Uterus (tissue), 4 donors: ENCODE results near the gene ADAMTSL5. TPM values are rescaled to one million over a fixed set of nuclear protein-coding genes. Genes with fewer than 3 reads are reported as not detected.
"Not testable (repeated sequence)": the region's sequence is repeated elsewhere in the genome, so short reads cannot be mapped to it uniquely, and the experiment has no call there.

Source experiments
- DNase-seq, 2 donors: peaks; one replicate each; pipeline ENCODE4 v3.0.0-alpha.2; 2019 to 2020
- H3K27ac ChIP-seq, 2 donors: fragments of 200-600 bp; sonication (generic); 1 replicate in 1 of 2; 2 replicates in 1 of 2; pipeline ENCODE4 v1.5.1; 2016 to 2018
- H3K27me3 ChIP-seq, 2 donors: fragments of 200-600 bp; sonication (generic); one replicate each; pipeline ENCODE4 v1.5.1; 2018 to 2019; ENCODE audit warnings: control low read depth in 1 of 2
- H3K36me3 ChIP-seq, 2 donors: fragments of 200-600 bp; sonication (generic); one replicate each; pipeline ENCODE4 v1.5.1; 2019; ENCODE audit warnings: control low read depth in 1 of 2
- H3K4me1 ChIP-seq, 2 donors: fragments of 200-600 bp; sonication (generic); one replicate each; pipeline ENCODE4 v1.5.1; 2018 to 2019; ENCODE audit warnings: control low read depth in 1 of 2
- H3K4me3 ChIP-seq, 2 donors: fragments of 200-600 bp; sonication (generic); 1 replicate in 1 of 2; 2 replicates in 1 of 2; pipeline ENCODE4 v1.5.1; 2018 to 2019; ENCODE audit warnings: mild to moderate bottlenecking in 1 of 2
- H3K9me3 ChIP-seq, 2 donors: fragments of 200-600 bp; sonication (generic); one replicate each; pipeline ENCODE4 v1.5.1; 2019; ENCODE audit warnings: control low read depth in 1 of 2
- CTCF ChIP-seq, 4 experiments: fragments of 200-600 bp in 2 of 4; fragments of 450-650 bp in 2 of 4; sonication (generic) in 2 of 4; IDR thresholded peaks; one replicate each; pipeline ENCODE4 v1.5.1; 2016 to 2019; ENCODE audit warnings: antibody characterized with exemption in 4 of 4, mild to moderate bottlenecking in 2 of 4, moderate library complexity in 1 of 4
- POLR2A ChIP-seq, 2 donors: fragments of 450-650 bp; IDR thresholded peaks; one replicate each; pipeline ENCODE4 v1.6.1; 2016; ENCODE audit warnings: antibody characterized with exemption in 2 of 2, mild to moderate bottlenecking in 1 of 2, moderate library complexity in 1 of 2
- intact Hi-C: fragments of 100-400 bp; cut with DNase I; formaldehyde crosslinking; loops from one replicate; pipeline ENCODE4 v1.15.1; 2023; ENCODE audit warnings: low total_unique reads
- total RNA-seq, 4 donors: library from RNA; depleted of rRNA in 3 of 4; stranded (reverse); fragments of >200 nt in 3 of 4; gene quantifications; one replicate each; pipeline versions ENCODE4 v1.1.0 to v1.2.4, GENCODE V29; 2014 to 2023
- donor health status: DM: yes; HTN: yes; CAD: no.

Gene ADAMTSL5
- total RNA-seq, 4 donors from 2014 or later: 3.5 to 39.4 (median 12.6) TPM

GRCh38 chr19:1481224-1481892 is 31.5 kb downstream of the ADAMTSL5 start:
- Histone ChIP-seq H3K4me3 (no peak overlapping the region), H3K36me3 (no peaks in the 10 kb centered on the region), H3K27ac (no peak overlapping the region), H3K4me1 (peaks cover 0 to 10% of the 10 kb centered on the region in 2 donors), H3K9me3 (no peaks in the 10 kb centered on the region), H3K27me3 (no peaks in the 10 kb centered on the region)
- intact Hi-C loops: no loop called here
- TF ChIP-seq POLR2A (IDR thresholded peaks at IDR 0.05) (no peak), CTCF (IDR thresholded peaks at IDR 0.05) (no peak)
- no peak for DNase-seq

- no peaks in the 10 kb centered on the region for H3K36me3 ChIP-seq
- peak within 1 kb of the TSS; percentile 67 to 84 for H3K4me3 ChIP-seq
- peak; percentile 92 to 94 for DNase-seq
- peaks cover 0 to 10% of the 10 kb centered on the region in 2 donors for H3K4me1 ChIP-seq
- H3K9me3 ChIP-seq: no peaks in the 10 kb centered on the region
- peak within 1 kb of the TSS; percentile 42 to 60 for H3K27ac ChIP-seq
- H3K27me3 ChIP-seq: no peaks in the 10 kb centered on the region
- TF ChIP-seq CTCF (IDR thresholded peaks at IDR 0.05) (peak in 1 of 4 experiments; percentile 19), POLR2A (IDR thresholded peaks at IDR 0.05) (peak; percentile 50 to 72)
- intact Hi-C loops: no loop called here
Measured at GRCh38 chr19:1478934-1479707, 33.7 kb downstream of the ADAMTSL5 start, which contains the start of gene C19orf25. Gene C19orf25, minus strand, starts transcription at chr19:1479215. Its CDS starts 312 bp downstream, at chr19:1478903.

- intact Hi-C loops, DNase-seq, H3K27ac ChIP-seq, H3K4me1 ChIP-seq, H3K36me3 ChIP-seq, H3K9me3 ChIP-seq, H3K27me3 ChIP-seq, H3K4me3 ChIP-seq: not testable (repeated sequence)
Measured at GRCh38 chr19:1477056-1477455, 35.8 kb downstream of the ADAMTSL5 start.

GRCh38 chr19:1475751-1476437 is 36.9 kb downstream of the ADAMTSL5 start:
- Histone ChIP-seq H3K27ac (no peak overlapping the region), H3K4me3 (no peak overlapping the region), H3K4me1 (peaks cover 3 to 16% of the 10 kb centered on the region in 2 donors), H3K36me3 (no peaks in the 10 kb centered on the region), H3K9me3 (no peaks in the 10 kb centered on the region), H3K27me3 (peaks cover 10 to 11% of the 10 kb centered on the region in 2 donors)
- no peak for DNase-seq
- intact Hi-C loops: no loop called here
- TF ChIP-seq POLR2A (IDR thresholded peaks at IDR 0.05) (no peak), CTCF (IDR thresholded peaks at IDR 0.05) (no peak)

- Histone ChIP-seq H3K27me3 (peaks cover 16 to 20% of the 10 kb centered on the region in 2 donors), H3K4me1 (peaks cover 4 to 26% of the 10 kb centered on the region in 2 donors), H3K9me3 (no peaks in the 10 kb centered on the region), H3K36me3 (no peaks in the 10 kb centered on the region), H3K4me3 (no peak overlapping the region), H3K27ac (no peak overlapping the region)
- intact Hi-C loops: no loop called here
- TF ChIP-seq CTCF (IDR thresholded peaks at IDR 0.05) (no peak), POLR2A (IDR thresholded peaks at IDR 0.05) (no peak)
- no peak for DNase-seq
Measured at GRCh38 chr19:1474765-1475351, 38.0 kb downstream of the ADAMTSL5 start.
